Mammary epithelial cell (primary cell): Measurements from ENCODE around the gene CSNK1G3.

ENCODE experiments used
- EZH2 ChIP-seq: IDR thresholded peaks from 2 replicates; pipeline ENCODE4 v1.6.1; 2012; ENCODE audit warnings: low read length, inconsistent platforms, borderline replicate concordance
- TF ChIP-seq, protein P1 (sequence below), 2 donors: IDR thresholded peaks in 1 of 2; conservative IDR thresholded peaks in 1 of 2; 2 replicates each; pipeline ENCODE4 v1.5.1; 2011 to 2012; ENCODE audit warnings: inconsistent platforms in 2 of 2, low read length in 2 of 2, mild to moderate bottlenecking in 2 of 2, control low read depth in 1 of 2, low read depth in 1 of 2; ENCODE audit not compliant: insufficient read depth in 1 of 2; ENCODE audit errors: extremely low read depth in 1 of 2

- TF ChIP-seq, protein P1, sequence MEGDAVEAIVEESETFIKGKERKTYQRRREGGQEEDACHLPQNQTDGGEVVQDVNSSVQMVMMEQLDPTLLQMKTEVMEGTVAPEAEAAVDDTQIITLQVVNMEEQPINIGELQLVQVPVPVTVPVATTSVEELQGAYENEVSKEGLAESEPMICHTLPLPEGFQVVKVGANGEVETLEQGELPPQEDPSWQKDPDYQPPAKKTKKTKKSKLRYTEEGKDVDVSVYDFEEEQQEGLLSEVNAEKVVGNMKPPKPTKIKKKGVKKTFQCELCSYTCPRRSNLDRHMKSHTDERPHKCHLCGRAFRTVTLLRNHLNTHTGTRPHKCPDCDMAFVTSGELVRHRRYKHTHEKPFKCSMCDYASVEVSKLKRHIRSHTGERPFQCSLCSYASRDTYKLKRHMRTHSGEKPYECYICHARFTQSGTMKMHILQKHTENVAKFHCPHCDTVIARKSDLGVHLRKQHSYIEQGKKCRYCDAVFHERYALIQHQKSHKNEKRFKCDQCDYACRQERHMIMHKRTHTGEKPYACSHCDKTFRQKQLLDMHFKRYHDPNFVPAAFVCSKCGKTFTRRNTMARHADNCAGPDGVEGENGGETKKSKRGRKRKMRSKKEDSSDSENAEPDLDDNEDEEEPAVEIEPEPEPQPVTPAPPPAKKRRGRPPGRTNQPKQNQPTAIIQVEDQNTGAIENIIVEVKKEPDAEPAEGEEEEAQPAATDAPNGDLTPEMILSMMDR (conservative IDR thresholded peaks at IDR 0.05 in 1 of 2, IDR thresholded peaks at IDR 0.05 in 1 of 2; ENCODE audit: extremely low read depth in 1 of 2, insufficient read depth in 1 of 2, low read depth in 1 of 2, low read length in 2 of 2) = no peak
- no peak for TF ChIP-seq EZH2
Observed at GRCh38 chr5:123478546-123478945, 33.4 kb upstream of the CSNK1G3 start.
